Skeletal muscle cell (primary cell): ENCODE data around the gene A4GALT.
A peak's percentile ranks its signal among the peaks of the same experiment; 100 is the strongest.
"Not testable (repeated sequence)": the region's sequence is repeated elsewhere in the genome, so short reads cannot be mapped to it uniquely, and the experiment has no call there.

Source experiments
- DNase-seq: peaks from one replicate; pipeline ENCODE4 v3.0.0-alpha.2; 2010; ENCODE audit warnings: low read depth
- H3K4me3 ChIP-seq: 2 replicates; pipeline ENCODE4 v1.5.1; 2011; ENCODE audit warnings: low read depth, mild to moderate bottlenecking, control low read depth, low read length, moderate library complexity

The A4GALT gene

DNA sequence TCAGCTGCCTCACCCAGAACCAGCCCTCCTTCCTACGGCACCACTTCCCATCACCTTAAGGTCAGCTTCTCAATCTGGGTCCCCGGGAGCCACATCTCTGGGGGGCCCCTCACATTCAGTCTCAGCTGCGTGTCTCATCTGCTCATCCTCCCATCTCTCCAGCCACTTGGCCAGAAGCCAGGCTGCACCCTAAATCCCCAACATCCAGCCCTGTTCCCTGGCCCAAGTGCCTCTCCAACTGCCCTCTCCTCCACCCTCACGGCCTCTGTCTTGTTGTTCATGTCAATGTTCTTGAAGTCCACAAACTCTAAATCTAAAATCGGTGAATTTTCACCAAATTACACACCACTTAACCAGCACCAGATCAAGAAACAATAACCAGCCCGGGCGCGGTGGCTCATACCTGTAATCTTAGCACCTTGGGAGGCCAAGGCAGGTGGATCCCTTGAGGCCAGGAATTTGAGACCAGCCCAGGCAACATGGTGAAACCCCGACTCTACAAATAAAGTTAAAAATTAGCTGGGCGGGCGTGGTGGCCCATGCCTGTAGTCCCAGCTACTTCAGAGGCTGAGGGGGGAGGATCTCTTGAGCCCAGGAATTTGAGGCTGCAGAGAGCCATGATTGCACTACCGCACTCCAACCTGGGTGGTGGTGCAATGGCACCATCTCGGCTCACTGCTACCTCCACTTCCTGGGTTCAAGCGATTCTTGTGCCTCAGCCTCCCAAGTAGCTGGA is 33.7 kb downstream of the A4GALT start:
- no peak for DNase-seq
- H3K4me3 ChIP-seq, result no peak overlapping the region

DNA sequence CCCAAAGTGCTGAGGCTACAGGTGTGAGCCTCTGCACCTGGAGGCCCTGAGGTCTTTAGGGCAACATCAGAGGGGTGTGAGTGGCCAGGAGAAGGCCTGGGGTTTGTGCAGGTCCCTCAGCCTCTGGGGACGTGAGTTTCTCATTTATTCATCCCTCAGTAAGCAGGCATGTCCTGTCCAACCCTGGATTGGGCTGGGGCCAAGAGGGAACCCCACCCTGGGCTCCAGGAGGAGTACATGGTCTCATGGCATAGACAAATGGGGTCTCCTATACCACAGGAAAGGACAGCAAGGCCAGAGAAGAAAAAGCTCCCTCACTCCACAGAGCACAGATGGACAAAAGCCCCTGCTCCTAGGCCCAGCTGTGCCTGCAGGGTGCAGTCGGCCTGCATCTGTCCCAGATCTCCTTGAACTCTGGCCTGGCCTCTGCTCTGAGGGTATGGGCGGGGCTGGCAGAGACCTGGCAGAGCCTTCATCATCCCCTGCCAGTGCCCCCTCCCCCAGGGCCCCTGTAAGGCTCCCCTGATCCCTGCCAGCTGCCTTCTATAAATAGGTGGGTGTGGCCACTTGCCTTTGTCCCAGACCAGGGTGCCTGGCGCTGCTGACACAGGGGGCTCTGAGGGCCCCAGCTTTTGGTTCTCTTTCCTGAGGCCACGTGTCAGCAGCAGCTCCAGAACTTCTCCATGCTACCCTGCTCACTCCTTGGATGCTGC is 34.6 kb downstream of the A4GALT start:
- no peak for DNase-seq
- H3K4me3 ChIP-seq, result no peak overlapping the region

DNA sequence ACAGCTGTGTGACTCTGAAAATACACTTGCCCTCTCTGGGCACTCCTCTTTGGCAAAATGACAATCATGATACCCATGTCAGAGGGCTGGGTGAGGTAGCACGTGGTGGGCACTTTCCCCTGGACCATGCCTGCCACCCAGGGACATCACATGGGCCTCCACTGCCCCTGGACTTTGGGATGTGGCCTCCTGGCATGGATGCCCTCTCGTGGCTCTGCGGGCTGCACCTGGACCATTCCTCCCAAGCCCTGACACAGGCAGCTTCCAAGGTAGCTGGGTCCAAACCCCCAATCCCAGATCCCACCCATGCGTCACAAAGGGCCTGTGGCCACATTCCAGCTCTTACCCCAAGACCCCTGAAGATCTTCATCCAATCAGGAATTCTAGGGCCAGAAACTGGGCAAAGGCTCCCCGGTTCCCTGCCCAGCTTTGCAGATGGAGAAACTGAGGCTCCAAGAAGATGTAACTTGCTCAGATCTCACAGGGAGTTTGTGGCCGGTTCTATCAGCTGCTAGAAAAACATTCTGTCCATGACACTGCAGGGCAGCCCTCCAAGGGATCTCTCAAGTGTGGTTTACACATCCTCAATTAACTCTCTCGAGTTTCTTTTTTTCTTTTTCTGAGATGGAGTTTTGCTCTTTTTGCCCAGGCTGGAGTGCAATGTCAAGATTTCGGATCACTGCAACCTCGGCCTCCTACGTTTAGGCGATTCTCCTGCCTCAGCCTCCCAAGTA is 36.0 kb downstream of the A4GALT start:
- no peak overlapping the region for H3K4me3 ChIP-seq
- DNase-seq, result no peak

DNA sequence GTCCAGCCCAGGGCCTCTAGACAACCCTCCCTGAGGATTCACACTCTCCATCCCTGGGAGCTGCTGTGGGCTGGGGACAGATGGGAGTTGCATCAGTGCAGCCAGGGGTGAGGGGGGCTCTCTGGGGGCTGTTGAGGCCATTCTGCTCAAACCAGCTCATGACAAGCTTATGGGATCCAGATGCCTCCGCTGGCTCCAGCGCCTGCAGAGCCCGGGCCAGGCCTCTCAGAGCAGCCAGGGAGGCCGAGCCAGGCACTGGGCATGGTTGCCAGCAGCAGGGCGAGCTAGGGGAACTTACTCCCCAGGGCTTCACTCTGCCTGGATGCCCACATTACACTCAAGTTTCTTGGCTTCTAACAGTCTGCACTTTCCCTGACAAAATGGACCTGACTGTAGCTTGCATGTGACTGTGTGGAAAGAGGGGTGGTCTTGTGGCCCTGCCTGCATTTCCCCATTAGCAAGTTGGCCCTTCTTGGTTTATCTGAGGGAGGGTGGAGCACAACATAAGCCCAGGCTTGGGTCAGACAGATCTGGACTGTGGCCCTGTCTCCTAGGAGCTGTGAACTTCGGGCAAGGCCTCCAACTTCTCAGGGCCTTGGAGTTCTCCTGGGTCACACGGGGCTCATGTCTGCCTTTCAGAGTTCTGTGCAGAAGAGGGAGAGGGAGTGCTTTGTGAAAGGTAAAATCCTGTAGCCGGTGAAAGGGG is 36.9 kb downstream of the A4GALT start:
- DNase-seq, result no peak
- H3K4me3 ChIP-seq, result no peak overlapping the region

DNA sequence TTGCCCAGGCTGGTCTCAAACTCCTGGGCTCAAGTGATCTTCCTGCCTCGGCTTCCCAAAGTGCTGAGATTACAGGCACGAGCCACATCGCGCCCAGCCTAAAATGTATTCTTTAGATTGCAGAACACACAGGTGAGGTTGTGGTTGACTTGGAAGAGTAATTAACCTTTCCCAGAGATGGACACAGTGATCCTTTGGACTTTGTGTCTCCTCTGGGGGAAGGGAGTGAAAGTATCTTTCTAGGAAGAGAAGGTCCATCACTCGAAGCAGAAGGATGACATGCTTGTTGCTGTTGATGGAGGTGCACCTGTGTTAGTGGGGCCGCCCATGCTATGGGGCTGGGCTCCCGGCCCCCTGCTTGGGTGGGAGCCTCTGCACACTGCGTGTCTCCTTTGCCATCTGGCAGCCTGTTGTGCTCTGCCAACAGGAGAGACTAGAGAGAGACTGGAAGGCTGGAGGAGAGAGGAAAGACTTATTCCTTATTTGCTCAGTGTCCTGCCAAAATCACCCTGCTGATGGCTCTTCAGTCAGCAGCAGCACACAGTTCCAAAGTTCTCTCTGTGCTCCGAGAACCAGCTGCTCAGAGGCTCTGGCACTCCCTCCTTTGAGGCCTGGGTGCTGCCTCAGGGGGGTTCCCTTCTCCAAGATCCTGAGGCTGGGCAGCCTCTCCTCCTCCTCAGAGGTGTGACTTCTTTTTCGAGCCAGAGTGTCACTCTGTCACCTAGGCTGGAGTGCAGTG is 38.4 kb downstream of the A4GALT start:
- DNase-seq, result no peak
- no peak overlapping the region for H3K4me3 ChIP-seq

DNA sequence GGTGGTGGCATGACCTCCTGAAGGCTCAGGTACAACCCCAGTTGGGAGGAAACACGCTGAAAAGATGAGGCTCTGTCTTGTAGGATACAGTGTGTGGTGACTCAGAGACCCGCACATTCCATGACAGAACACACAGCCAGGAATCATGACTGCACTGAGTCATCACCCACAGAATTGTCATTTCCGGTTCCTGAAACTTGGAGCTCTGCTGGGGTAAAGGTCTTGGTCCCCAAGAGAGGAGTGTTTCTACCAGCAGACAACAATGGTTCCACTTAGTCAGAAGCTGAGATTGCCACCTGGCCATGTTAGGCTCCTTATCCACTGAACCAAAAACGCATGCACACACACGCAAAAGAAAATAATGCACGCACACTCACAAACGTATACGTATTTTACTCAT is 40.0 kb downstream of the A4GALT start:
- no peak overlapping the region for H3K4me3 ChIP-seq
- peak; percentile 84 for DNase-seq

DNA sequence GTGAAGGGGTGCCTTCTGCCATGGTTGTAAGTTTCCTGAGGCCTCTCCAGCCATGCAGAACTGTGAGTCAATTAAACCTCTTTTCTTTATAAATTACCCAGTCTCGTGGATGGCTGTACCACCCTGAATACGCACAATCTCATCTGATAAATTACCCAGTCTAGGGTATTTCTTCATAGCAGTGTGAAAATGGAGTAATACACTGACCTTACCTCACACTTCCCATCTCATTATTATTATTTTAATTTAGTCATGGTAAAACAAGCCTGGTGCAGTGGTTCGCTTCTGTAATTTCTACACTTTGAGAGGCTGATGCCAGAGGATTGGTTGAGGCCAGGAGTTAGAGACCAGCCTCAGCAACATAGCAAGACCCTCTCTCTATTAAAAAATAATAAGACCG is 41.0 kb downstream of the A4GALT start:
- DNase-seq, result no peak
- no peak overlapping the region for H3K4me3 ChIP-seq

DNA sequence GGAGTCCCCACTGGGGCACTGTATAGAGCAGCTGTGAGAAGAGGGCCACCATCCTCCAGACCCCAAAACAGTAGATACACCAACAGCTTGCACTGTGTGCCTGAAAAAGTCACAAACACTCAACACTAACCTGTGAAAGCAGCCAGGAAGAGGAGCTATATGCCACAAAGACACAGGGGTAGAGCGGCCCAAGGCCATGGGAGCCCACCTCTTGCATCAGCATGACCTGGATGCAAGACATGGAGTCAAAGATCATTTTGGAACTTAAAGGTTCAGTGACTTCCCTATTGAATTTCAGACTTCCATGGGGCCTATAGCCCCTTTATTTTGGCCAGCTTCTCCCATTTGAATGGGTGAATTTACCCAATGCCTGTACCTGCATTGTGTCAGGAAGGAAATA is 41.8 kb downstream of the A4GALT start:
- no peak for DNase-seq
- no peak overlapping the region for H3K4me3 ChIP-seq

DNA sequence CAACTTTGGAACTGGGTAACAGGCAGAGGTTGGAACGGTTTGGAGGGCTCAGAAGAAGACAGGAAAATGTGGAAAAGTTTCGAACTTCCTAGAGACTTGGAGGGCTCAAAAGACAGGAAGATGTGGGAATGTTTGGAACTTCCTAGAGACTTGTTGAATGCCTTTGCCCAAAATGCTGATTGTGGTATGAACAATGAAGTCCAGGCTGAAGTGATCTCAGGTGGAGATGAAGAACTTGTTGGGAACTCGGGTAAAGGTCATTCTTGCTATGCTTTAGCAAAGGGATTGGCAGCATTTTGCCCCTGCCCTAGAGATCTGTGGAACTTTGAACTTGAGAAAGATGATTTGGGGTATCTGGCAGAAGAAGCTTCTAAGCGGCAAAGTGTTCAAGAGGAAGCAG is 42.7 kb downstream of the A4GALT start:
- not testable (repeated sequence) for DNase-seq, H3K4me3 ChIP-seq

DNA sequence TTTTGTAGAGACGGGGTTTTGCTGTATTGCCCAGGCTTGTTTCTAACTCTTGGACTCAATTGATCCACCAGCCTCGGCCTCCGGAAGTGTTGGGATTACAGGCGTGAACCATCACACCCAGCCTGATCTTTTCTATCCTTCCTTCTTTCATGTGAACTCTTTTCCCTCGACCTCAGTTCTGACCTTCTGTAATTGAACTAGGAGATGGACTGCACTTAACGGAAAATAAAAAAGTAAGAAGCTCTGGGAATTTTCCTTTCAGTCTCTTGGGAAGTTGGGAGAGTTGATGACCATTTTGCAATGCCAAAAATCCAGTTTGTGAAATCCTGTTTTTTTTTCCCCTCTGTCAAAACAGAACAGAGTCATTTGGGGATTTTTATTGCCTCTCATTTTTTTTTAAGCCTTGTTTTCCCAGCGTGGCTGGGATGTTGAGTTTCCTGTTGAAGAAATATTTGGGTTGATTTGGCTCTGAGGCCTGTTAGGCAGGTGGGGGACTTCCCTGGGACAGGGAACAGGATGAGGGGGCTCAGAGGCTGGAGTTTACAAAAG is 44.5 kb downstream of the A4GALT start:
- no peak overlapping the region for H3K4me3 ChIP-seq

DNA sequence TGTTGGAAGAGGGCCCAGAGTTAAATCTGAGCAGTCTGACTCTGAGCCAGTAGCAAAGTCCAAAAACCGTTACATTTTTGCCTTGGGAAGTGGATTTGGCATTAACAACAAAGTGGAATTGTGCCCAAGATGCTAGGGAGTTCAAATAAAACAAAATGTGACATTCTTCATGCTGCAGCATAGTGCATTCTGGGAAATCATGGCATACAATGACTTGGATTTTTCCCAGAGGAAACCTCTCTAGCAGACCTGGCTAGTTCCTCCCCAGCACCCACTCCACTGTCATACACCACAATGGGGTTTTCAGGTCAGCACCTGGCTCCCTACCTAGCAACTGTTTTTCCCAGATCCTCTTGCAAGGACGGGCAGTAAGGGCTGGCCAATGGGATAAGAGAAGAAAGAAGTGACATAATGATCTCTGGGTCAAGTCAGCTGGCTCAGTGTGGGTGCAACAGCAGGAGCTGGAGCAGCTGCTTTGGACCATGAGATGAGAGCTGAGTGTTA is 46.7 kb downstream of the A4GALT start:
- no peak overlapping the region for H3K4me3 ChIP-seq
- no peak for DNase-seq

More for the DNA sequence above, 44.5 kb downstream of the A4GALT start:
- peak; percentile 51 for DNase-seq

DNA sequence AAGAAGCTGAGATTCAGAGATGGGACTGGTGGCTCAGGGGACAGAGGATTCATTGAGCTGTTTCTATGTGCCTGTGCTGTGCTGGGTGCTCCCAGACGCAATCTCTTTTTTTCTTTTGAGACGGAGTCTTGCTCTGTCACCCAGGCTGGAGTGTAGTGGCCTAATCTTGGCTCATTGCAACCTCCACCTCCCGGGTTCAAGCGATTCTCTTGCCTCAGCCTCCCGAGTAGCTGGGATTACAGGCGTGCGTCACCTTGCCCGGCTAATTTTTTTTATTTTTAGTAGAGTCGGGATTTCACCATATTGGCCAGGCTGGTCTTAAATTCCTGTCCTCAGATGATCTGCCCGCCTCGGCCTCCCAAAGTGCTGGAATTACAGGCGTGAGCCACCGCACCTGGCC is 47.6 kb downstream of the A4GALT start:
- H3K4me3 ChIP-seq, DNase-seq: not testable (repeated sequence)

DNA sequence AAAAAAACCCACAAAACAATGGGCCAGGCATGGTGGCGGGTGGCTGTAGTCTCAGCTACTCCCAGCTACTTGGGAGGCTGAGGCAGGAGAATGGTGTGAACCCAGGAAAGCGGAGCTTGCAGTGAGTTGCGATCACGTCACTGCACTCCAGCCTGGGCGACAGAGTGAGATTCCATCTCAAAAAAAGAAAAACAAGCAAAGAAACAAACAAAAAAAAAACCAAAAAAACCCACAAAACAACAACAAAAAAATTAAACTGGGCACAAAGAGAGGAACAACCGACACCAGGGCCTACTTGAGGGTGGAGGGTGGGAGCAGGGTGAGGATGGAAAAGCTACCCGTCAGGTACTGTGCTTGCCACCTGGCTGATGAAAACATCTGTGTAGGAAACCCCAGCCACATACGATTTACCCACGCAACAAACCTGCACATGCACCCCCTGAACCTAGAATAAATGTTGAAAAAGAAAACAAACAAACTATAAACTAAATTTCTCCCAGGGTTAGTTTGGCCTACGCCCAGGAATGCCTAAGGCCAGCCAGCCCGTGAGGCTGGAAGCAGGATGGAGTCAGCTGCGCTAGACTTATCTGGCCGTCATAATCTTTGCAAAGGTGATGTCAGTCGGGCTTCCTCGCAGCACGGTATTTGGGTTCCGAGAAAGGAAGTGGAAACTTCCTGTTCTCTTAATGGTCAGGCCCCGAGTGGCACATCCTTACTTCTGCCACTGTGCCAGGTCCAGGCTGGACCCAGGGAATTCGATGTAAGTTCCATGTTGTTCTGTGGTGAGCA is 49.6 kb downstream of the A4GALT start:
- no peak overlapping the region for H3K4me3 ChIP-seq
- DNase-seq, result no peak

DNA sequence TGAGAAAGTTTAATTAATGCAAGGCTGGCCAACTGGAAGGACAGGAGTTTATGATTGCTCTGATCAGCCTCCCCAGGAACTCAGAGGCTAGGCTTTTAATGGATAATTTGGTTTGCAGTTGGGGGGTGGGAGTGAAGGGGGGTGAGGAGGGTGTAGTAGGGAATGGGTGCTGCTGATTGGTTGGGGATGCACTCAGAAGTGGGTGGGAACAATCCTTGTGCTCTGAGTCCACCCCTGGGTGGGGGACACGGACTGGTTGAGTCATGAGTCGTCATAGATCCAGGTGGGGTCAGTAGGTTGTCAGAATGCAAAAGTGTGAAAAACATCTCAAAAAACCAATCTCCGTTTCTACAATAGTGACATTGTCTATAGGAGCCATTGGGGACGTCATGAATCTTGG is 50.6 kb downstream of the A4GALT start:
- DNase-seq, result no peak
- no peak overlapping the region for H3K4me3 ChIP-seq

DNA sequence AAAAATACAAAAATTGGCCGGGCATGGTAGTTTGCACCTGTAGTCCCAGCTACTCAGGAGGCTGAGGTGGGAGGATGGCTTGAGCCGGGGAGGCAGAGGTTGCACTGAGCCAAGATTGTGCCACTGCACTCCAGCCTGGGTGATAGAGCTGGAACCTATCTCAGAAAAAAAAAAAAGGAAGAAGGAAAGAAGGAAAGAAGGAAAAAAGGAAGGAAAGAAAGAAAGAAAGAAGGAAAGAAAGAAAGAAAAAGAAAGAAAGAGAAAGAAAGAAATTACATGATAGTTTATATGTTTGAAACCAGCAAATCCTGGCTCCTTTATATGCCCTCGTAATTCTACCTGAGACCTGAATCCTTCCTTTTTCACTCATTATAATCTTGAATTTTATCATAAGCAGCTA is 54.3 kb downstream of the A4GALT start:
- H3K4me3 ChIP-seq, DNase-seq: not testable (repeated sequence)

DNA sequence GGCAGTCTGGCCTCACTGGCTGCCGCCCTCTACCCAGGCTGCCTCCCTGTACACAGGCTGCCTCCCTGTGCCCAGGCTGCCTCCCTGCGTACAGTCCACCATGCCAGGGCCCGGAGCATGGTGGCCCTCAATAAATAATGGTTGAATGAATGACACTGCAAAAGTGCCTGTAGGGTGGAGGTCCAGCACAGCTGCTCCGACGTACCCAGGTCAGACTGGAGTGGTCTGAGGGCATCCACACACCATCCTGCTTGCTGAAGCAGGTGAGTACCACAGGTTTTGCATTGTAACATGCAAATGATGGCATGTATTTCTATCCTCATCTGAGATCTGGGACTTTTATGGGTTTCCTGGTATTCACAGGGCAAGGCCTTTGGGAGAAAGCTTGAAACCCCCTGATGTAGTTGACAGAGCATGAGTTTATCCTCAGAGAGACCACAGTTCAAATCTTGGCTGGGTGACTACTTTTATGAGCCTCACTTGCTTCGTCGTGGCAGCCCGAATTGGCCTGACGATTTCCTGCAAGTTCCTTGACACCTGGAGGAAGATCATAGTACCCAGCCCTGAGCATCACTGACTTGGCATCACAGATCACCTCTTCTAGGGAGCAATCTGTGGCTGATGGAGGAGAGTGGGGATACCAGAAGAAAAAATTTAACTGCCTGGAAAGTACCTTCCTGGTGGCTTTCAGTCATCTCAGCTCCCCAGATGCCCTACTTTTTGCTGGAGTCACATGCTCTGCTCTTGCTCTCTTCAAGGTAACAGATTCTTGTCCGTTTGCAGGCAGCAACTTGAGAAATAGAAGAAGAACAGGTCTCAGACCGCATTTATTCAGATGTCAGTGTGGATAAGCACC is 55.5 kb downstream of the A4GALT start:
- DNase-seq, result no peak
- no peak overlapping the region for H3K4me3 ChIP-seq
